GM23338 (cell line): ENCODE measurements around the gene RNASE11. TPM values are rescaled to one million over a fixed set of nuclear protein-coding genes. Genes with fewer than 3 reads are reported as not detected.
A peak's percentile ranks its signal among the peaks of the same experiment; 100 is the strongest.

Source experiments
- ATAC-seq: fragments of 200-7000 bp; cut with Tn5 transposase; 3 replicates; pipeline ENCODE4 v1.9.1; 2020
- DNase-seq: peaks from one replicate; pipeline ENCODE4 v3.0.0-alpha.2; 2015; ENCODE audit warnings: low spot score
- H2AFZ ChIP-seq: fragments of 200-600 bp; sonication (generic); 2 replicates; pipeline ENCODE4 v1.8.0; 2016; ENCODE audit warnings: antibody characterized with exemption, mild to moderate bottlenecking, moderate library complexity
- H3F3A ChIP-seq: fragments of 200-600 bp; sonication (generic); replicated peaks from 2 replicates; pipeline ENCODE4 v1.8.0; 2017; ENCODE audit warnings: antibody characterized with exemption, mixed run types, low read depth
- H3K27ac ChIP-seq: fragments of 200-600 bp; sonication (generic); 2 replicates; pipeline ENCODE4 v1.6.1; 2016; ENCODE audit warnings: low read depth
- H3K27me3 ChIP-seq: fragments of 200-600 bp; sonication (generic); 2 replicates; pipeline ENCODE4 v1.8.0; 2016; ENCODE audit warnings: mild to moderate bottlenecking, mixed run types, moderate library complexity; ENCODE audit not compliant: insufficient read depth
- H3K36me3 ChIP-seq: fragments of 200-600 bp; sonication (generic); 2 replicates; pipeline ENCODE4 v1.8.0; 2016; ENCODE audit warnings: mild to moderate bottlenecking; ENCODE audit not compliant: insufficient read depth
- H3K4me1 ChIP-seq: fragments of 200-600 bp; sonication (generic); 2 replicates; pipeline ENCODE4 v1.8.0; 2016; ENCODE audit warnings: mild to moderate bottlenecking, moderate library complexity; ENCODE audit not compliant: insufficient read depth
- H3K4me2 ChIP-seq: fragments of 200-600 bp; sonication (generic); 2 replicates; pipeline ENCODE4 v1.7.1; 2017; ENCODE audit warnings: mixed run types
- H3K4me3 ChIP-seq: fragments of 200-600 bp; sonication (generic); 2 replicates; pipeline ENCODE4 v1.6.1; 2016; ENCODE audit warnings: mixed run types
- H3K79me2 ChIP-seq: fragments of 200-600 bp; sonication (generic); replicated peaks from 2 replicates; pipeline ENCODE4 v1.8.0; 2017; ENCODE audit warnings: mild to moderate bottlenecking; ENCODE audit not compliant: insufficient read depth
- H3K9me2 ChIP-seq: fragments of 200-600 bp; sonication (generic); 2 replicates; pipeline ENCODE4 v1.8.0; 2017; ENCODE audit not compliant: insufficient read depth
- H4K20me1 ChIP-seq: fragments of 200-600 bp; sonication (generic); replicated peaks from 2 replicates; pipeline ENCODE4 v1.8.0; 2017; ENCODE audit warnings: mild to moderate bottlenecking; ENCODE audit not compliant: insufficient read depth
- H3K27ac Mint-ChIP-seq: 2 replicates; pipeline ENCODE4 v1.8.0; 2020; ENCODE audit warnings: inconsistent platforms, mild to moderate bottlenecking, moderate library complexity, mixed read lengths
- H3K27me3 Mint-ChIP-seq: 3 replicates; pipeline ENCODE4 v1.8.0; 2022; ENCODE audit warnings: low read depth, mild to moderate bottlenecking, moderate library complexity, mixed read lengths, inconsistent platforms; ENCODE audit not compliant: insufficient read depth, poor library complexity
- H3K36me3 Mint-ChIP-seq: 3 replicates; pipeline ENCODE4 v1.8.0; 2021; ENCODE audit warnings: low read depth, mild to moderate bottlenecking, inconsistent platforms, moderate library complexity, mixed read lengths
- H3K4me1 Mint-ChIP-seq: 3 replicates; pipeline ENCODE4 v1.8.0; 2020; ENCODE audit warnings: mild to moderate bottlenecking, inconsistent platforms, mixed read lengths
- H3K4me3 Mint-ChIP-seq: 3 replicates; pipeline ENCODE4 v1.8.0; 2021; ENCODE audit warnings: moderate library complexity, mild to moderate bottlenecking, inconsistent platforms, mixed read lengths
- H3K9me3 Mint-ChIP-seq: 3 replicates; pipeline ENCODE4 v1.8.0; 2020; ENCODE audit warnings: moderate library complexity, mild to moderate bottlenecking, inconsistent platforms, mixed read lengths
- EZH2 ChIP-seq: fragments of 200-600 bp; sonication (generic); IDR thresholded peaks from one replicate; pipeline ENCODE4 v1.8.0; 2017; ENCODE audit warnings: antibody characterized with exemption, mild to moderate bottlenecking, low read depth; ENCODE audit not compliant: unreplicated experiment
- EZH2phosphoT487 ChIP-seq: fragments of 200-600 bp; sonication (generic); IDR thresholded peaks from one replicate; pipeline ENCODE4 v1.8.1; 2018; ENCODE audit warnings: antibody characterized with exemption; ENCODE audit not compliant: unreplicated experiment
- JUNB ChIP-seq: IDR thresholded peaks from one replicate; pipeline ENCODE4 v1.6.1; 2016; ENCODE audit warnings: antibody characterized with exemption; ENCODE audit not compliant: unreplicated experiment
- NANOG ChIP-seq: IDR thresholded peaks from 2 replicates; pipeline ENCODE4 v1.6.1; 2016; ENCODE audit warnings: antibody characterized with exemption, borderline replicate concordance
- POLR2AphosphoS5 ChIP-seq: IDR thresholded peaks from 2 replicates; pipeline ENCODE4 v1.6.1; 2016; ENCODE audit warnings: antibody characterized with exemption, low read depth
- STAT1 ChIP-seq: IDR thresholded peaks from one replicate; pipeline ENCODE4 v1.6.1; 2016; ENCODE audit warnings: antibody characterized with exemption; ENCODE audit not compliant: unreplicated experiment
- ZNF114 ChIP-seq: fragments of 250-450 bp; sonication (Bioruptor Pico); IDR thresholded peaks from 2 replicates; pipeline ENCODE4 v1.5.0; 2020; ENCODE audit warnings: mild to moderate bottlenecking, moderate library complexity
- ZNF331 ChIP-seq: fragments of 250-450 bp; sonication (Bioruptor Pico); IDR thresholded peaks from 2 replicates; pipeline ENCODE4 v1.5.0; 2020; ENCODE audit warnings: low read depth, mild to moderate bottlenecking, moderate library complexity
- polyA plus RNA-seq: library from polyadenylated mRNA; unstranded; fragments of >200 nt; fragmentation: Nextera tagmentation; extraction: Ambion mirVana; gene quantifications from 2 replicates; pipeline ENCODE4 v1.2.1, GENCODE V29; 2016
- total RNA-seq: library from RNA; depleted of rRNA; stranded (reverse); fragments of >200 nt; shearing (Covaris generic); gene quantifications from 2 replicates; pipeline ENCODE4 v1.2.3, GENCODE V29; 2014
- TF ChIP-seq, protein P1 (sequence below), 2 experiments: fragments of 200-600 bp in 1 of 2; sonication (generic) in 1 of 2; conservative IDR thresholded peaks; 2 replicates each; pipeline versions ENCODE4 v1.5.1 to v1.6.1; 2016 to 2017; ENCODE audit warnings: antibody characterized with exemption in 2 of 2, low read depth in 2 of 2, mild to moderate bottlenecking in 2 of 2, moderate library complexity in 1 of 2
- TF ChIP-seq, protein P2 (sequence below): fragments of 250-450 bp; sonication (Bioruptor Pico); IDR thresholded peaks from 2 replicates; pipeline ENCODE4 v1.5.0; 2020; ENCODE audit warnings: mild to moderate bottlenecking, moderate library complexity
- TF ChIP-seq, protein P3 (sequence below): IDR thresholded peaks from 2 replicates; pipeline ENCODE4 v1.6.1; 2016; ENCODE audit warnings: antibody characterized with exemption

The RNASE11 gene
- total and polyA plus RNA-seq, 2 experiments from 2014 or later, result not detected

DNA sequence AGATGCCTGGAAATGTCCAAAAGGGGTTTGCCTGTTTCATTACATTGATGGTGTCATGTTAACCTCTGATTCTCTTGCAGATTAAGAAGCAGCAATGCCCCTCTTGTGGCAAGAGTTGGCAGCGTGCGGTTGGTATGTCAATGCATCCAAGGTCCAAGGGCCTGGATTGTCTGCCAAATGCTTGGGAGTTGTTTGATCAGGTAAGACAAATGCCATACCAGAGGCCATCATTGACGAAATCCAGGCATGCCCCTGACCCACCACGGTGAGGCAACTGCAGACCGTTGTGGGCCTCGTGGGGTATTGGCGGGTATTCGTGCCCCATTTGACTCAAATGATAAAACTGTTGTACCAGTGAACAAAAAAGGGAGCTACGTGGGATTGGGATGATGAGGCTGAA, 14.8 kb upstream of the RNASE11 start:
- ATAC-seq (no peak), DNase-seq (no peak)
- no peaks in the 10 kb centered on the region for H3K9me3 Mint-ChIP-seq
- Histone ChIP-seq H2AFZ (no peak overlapping the region), H3K27ac (no peak overlapping the region), H3K9me2 (peaks cover 6% of the 10 kb centered on the region; the same call in 1 of the 2 replicates), H3K4me1 (peaks cover 5% of the 10 kb centered on the region; the same call in 1 of the 2 replicates), H3K36me3 (no peaks in the 10 kb centered on the region), H4K20me1 (no peaks in the 10 kb centered on the region), H3K79me2 (no peaks in the 10 kb centered on the region), H3K4me2 (no peak overlapping the region), H3K27me3 (no peaks in the 10 kb centered on the region), H3K4me3 (no peak overlapping the region), H3F3A (no peaks in the 10 kb centered on the region; the same call in 1 of the 2 replicates)
- H3K27me3 Mint-ChIP-seq, result no peaks in the 10 kb centered on the region
- no peak for TF ChIP-seq JUNB
- TF ChIP-seq NANOG, result no peak
- TF ChIP-seq ZNF331 (CRISPR knock-in tag), result no peak
- TF ChIP-seq EZH2, result no peak
- no peak for TF ChIP-seq EZH2phosphoT487
- H3K4me3 Mint-ChIP-seq, result no peak overlapping the region
- H3K27ac Mint-ChIP-seq, result no peak overlapping the region
- H3K4me1 Mint-ChIP-seq, result peaks cover 8% of the 10 kb centered on the region
- H3K36me3 Mint-ChIP-seq, result no peaks in the 10 kb centered on the region

GRCh38 chr14:20601522-20601921, 13.7 kb upstream of the RNASE11 start:
- Histone ChIP-seq H3F3A (no peaks in the 10 kb centered on the region), H3K27me3 (no peaks in the 10 kb centered on the region), H3K4me1 (peaks cover 2% of the 10 kb centered on the region; the same call in 1 of the 2 replicates), H4K20me1 (no peaks in the 10 kb centered on the region), H3K4me2 (no peak overlapping the region), H3K4me3 (no peak overlapping the region), H3K27ac (no peak overlapping the region), H3K9me2 (peaks cover 16% of the 10 kb centered on the region; the same call in 1 of the 2 replicates), H3K36me3 (no peaks in the 10 kb centered on the region), H2AFZ (peak overlapping the region; percentile 72), H3K79me2 (no peaks in the 10 kb centered on the region)
- no peak overlapping the region for H3K4me3 Mint-ChIP-seq
- no peaks in the 10 kb centered on the region for H3K27me3 Mint-ChIP-seq
- no peak overlapping the region for H3K27ac Mint-ChIP-seq
- ATAC-seq (no peak), DNase-seq (no peak)
- H3K36me3 Mint-ChIP-seq, result no peaks in the 10 kb centered on the region
- peaks cover 1% of the 10 kb centered on the region; the same call in 1 of the 3 replicates for H3K4me1 Mint-ChIP-seq
- H3K9me3 Mint-ChIP-seq, result no peaks in the 10 kb centered on the region
- no peak for TF ChIP-seq EZH2phosphoT487
- no peak for TF ChIP-seq NANOG
- no peak for TF ChIP-seq STAT1
- TF ChIP-seq, protein P1, sequence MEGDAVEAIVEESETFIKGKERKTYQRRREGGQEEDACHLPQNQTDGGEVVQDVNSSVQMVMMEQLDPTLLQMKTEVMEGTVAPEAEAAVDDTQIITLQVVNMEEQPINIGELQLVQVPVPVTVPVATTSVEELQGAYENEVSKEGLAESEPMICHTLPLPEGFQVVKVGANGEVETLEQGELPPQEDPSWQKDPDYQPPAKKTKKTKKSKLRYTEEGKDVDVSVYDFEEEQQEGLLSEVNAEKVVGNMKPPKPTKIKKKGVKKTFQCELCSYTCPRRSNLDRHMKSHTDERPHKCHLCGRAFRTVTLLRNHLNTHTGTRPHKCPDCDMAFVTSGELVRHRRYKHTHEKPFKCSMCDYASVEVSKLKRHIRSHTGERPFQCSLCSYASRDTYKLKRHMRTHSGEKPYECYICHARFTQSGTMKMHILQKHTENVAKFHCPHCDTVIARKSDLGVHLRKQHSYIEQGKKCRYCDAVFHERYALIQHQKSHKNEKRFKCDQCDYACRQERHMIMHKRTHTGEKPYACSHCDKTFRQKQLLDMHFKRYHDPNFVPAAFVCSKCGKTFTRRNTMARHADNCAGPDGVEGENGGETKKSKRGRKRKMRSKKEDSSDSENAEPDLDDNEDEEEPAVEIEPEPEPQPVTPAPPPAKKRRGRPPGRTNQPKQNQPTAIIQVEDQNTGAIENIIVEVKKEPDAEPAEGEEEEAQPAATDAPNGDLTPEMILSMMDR (conservative IDR thresholded peaks at IDR 0.05; ENCODE audit: low read depth in 2 of 2), result no peak
- no peak for TF ChIP-seq JUNB
- TF ChIP-seq, protein P2, sequence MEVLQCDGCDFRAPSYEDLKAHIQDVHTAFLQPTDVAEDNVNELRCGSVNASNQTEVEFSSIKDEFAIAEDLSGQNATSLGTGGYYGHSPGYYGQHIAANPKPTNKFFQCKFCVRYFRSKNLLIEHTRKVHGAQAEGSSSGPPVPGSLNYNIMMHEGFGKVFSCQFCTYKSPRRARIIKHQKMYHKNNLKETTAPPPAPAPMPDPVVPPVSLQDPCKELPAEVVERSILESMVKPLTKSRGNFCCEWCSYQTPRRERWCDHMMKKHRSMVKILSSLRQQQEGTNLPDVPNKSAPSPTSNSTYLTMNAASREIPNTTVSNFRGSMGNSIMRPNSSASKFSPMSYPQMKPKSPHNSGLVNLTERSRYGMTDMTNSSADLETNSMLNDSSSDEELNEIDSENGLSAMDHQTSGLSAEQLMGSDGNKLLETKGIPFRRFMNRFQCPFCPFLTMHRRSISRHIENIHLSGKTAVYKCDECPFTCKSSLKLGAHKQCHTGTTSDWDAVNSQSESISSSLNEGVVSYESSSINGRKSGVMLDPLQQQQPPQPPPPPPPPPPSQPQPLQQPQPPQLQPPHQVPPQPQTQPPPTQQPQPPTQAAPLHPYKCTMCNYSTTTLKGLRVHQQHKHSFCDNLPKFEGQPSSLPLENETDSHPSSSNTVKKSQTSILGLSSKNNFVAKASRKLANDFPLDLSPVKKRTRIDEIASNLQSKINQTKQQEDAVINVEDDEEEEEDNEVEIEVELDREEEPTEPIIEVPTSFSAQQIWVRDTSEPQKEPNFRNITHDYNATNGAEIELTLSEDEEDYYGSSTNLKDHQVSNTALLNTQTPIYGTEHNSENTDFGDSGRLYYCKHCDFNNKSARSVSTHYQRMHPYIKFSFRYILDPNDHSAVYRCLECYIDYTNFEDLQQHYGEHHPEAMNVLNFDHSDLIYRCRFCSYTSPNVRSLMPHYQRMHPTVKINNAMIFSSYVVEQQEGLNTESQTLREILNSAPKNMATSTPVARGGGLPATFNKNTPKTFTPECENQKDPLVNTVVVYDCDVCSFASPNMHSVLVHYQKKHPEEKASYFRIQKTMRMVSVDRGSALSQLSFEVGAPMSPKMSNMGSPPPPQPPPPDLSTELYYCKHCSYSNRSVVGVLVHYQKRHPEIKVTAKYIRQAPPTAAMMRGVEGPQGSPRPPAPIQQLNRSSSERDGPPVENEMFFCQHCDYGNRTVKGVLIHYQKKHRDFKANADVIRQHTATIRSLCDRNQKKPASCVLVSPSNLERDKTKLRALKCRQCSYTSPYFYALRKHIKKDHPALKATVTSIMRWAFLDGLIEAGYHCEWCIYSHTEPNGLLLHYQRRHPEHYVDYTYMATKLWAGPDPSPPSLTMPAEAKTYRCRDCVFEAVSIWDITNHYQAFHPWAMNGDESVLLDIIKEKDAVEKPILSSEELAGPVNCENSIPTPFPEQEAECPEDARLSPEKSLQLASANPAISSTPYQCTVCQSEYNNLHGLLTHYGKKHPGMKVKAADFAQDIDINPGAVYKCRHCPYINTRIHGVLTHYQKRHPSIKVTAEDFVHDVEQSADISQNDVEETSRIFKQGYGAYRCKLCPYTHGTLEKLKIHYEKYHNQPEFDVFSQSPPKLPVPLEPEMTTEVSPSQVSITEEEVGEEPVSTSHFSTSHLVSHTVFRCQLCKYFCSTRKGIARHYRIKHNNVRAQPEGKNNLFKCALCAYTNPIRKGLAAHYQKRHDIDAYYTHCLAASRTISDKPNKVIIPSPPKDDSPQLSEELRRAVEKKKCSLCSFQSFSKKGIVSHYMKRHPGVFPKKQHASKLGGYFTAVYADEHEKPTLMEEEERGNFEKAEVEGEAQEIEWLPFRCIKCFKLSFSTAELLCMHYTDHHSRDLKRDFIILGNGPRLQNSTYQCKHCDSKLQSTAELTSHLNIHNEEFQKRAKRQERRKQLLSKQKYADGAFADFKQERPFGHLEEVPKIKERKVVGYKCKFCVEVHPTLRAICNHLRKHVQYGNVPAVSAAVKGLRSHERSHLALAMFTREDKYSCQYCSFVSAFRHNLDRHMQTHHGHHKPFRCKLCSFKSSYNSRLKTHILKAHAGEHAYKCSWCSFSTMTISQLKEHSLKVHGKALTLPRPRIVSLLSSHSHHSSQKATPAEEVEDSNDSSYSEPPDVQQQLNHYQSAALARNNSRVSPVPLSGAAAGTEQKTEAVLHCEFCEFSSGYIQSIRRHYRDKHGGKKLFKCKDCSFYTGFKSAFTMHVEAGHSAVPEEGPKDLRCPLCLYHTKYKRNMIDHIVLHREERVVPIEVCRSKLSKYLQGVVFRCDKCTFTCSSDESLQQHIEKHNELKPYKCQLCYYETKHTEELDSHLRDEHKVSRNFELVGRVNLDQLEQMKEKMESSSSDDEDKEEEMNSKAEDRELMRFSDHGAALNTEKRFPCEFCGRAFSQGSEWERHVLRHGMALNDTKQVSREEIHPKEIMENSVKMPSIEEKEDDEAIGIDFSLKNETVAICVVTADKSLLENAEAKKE, result no peak
- TF ChIP-seq, protein P3, sequence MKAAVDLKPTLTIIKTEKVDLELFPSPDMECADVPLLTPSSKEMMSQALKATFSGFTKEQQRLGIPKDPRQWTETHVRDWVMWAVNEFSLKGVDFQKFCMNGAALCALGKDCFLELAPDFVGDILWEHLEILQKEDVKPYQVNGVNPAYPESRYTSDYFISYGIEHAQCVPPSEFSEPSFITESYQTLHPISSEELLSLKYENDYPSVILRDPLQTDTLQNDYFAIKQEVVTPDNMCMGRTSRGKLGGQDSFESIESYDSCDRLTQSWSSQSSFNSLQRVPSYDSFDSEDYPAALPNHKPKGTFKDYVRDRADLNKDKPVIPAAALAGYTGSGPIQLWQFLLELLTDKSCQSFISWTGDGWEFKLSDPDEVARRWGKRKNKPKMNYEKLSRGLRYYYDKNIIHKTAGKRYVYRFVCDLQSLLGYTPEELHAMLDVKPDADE, result no peak
- no peak for TF ChIP-seq POLR2AphosphoS5
- TF ChIP-seq ZNF114 (CRISPR knock-in tag), result no peak
